NCI-H2227 (cell line): ENCODE measurements around the gene LSAMP.
"Not testable (repeated sequence)": the region's sequence is repeated elsewhere in the genome, so short reads cannot be mapped to it uniquely, and the experiment has no call there.

Source experiments
- DNase-seq: peaks from one replicate; lab custom pipeline; 2025; ENCODE audit not compliant: unreplicated experiment; lab: John Stamatoyannopoulos, UW

LSAMP gene

GRCh38 chr3:115819785-115820384, 625.4 kb downstream of the LSAMP start:
- DNase-seq, result peak; percentile 85

- DNase-seq, result peak; percentile 80
Observed at GRCh38 chr3:115814778-115815380, 630.4 kb downstream of the LSAMP start.

GRCh38 chr3:115814006-115814405, 631.3 kb downstream of the LSAMP start:
- no peak for DNase-seq

- DNase-seq, result no peak
Observed at GRCh38 chr3:115808816-115809215, 636.5 kb downstream of the LSAMP start.

GRCh38 chr3:115808244-115808643, 637.0 kb downstream of the LSAMP start:
- no peak for DNase-seq

- no peak for DNase-seq
Observed at GRCh38 chr3:115806501-115806900, 638.8 kb downstream of the LSAMP start.

GRCh38 chr3:115805520-115805919, 639.8 kb downstream of the LSAMP start:
- no peak for DNase-seq

- DNase-seq, result no peak
Observed at GRCh38 chr3:115804713-115805119, 640.6 kb downstream of the LSAMP start.

GRCh38 chr3:115804200-115804599, 641.1 kb downstream of the LSAMP start:
- no peak for DNase-seq

- no peak for DNase-seq
Observed at GRCh38 chr3:115803661-115804060, 641.6 kb downstream of the LSAMP start.

GRCh38 chr3:115800489-115801075, 644.7 kb downstream of the LSAMP start:
- no peak for DNase-seq

- DNase-seq, result not testable (repeated sequence)
Observed at GRCh38 chr3:115800065-115800464, 645.2 kb downstream of the LSAMP start.

- no peak for DNase-seq
Observed at GRCh38 chr3:115792206-115792955, 652.9 kb downstream of the LSAMP start.

GRCh38 chr3:115791271-115792153, 653.8 kb downstream of the LSAMP start:
- DNase-seq, result not testable (repeated sequence)

GRCh38 chr3:115790759-115791158, 654.5 kb downstream of the LSAMP start:
- no peak for DNase-seq

- no peak for DNase-seq
Observed at GRCh38 chr3:115789481-115789880, 655.8 kb downstream of the LSAMP start.

GRCh38 chr3:115788921-115789470, 656.3 kb downstream of the LSAMP start:
- DNase-seq, result no peak

- DNase-seq, result no peak
Observed at GRCh38 chr3:115787818-115788217, 657.5 kb downstream of the LSAMP start.

GRCh38 chr3:115785782-115786181, 659.5 kb downstream of the LSAMP start:
- DNase-seq, result no peak

GRCh38 chr3:115784739-115785536, 660.3 kb downstream of the LSAMP start:
- peak; percentile 6 for DNase-seq
